ENCODE results near the gene C1QTNF1.
A peak's percentile ranks its signal among the peaks of the same experiment; 100 is the strongest.

C1QTNF1 gene

GRCh38 chr17:79008666-79009387, 15.1 kb upstream of the C1QTNF1 start:
- H3K4me3 ChIP-seq (ENCODE audit: low read depth, low read length) = peak overlapping the region; percentile 92
- H3K27me3 ChIP-seq (replicated peaks) = no peaks in the 10 kb centered on the region
- H3K27ac ChIP-seq = peak overlapping the region; percentile 66
- in situ Hi-C loops (cut with HindIII; ENCODE audit: low pct_ligation_motif_present, low sequenced_read_pairs) = no loop called here
- no peak for DNase-seq
- TF ChIP-seq, protein P1, sequence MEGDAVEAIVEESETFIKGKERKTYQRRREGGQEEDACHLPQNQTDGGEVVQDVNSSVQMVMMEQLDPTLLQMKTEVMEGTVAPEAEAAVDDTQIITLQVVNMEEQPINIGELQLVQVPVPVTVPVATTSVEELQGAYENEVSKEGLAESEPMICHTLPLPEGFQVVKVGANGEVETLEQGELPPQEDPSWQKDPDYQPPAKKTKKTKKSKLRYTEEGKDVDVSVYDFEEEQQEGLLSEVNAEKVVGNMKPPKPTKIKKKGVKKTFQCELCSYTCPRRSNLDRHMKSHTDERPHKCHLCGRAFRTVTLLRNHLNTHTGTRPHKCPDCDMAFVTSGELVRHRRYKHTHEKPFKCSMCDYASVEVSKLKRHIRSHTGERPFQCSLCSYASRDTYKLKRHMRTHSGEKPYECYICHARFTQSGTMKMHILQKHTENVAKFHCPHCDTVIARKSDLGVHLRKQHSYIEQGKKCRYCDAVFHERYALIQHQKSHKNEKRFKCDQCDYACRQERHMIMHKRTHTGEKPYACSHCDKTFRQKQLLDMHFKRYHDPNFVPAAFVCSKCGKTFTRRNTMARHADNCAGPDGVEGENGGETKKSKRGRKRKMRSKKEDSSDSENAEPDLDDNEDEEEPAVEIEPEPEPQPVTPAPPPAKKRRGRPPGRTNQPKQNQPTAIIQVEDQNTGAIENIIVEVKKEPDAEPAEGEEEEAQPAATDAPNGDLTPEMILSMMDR (IDR thresholded peaks at IDR 0.05; ENCODE audit: low read depth, low read length, missing control alignments) = no peak
- peaks cover 4% of the 10 kb centered on the region for H3K36me3 ChIP-seq (replicated peaks)

DNA sequence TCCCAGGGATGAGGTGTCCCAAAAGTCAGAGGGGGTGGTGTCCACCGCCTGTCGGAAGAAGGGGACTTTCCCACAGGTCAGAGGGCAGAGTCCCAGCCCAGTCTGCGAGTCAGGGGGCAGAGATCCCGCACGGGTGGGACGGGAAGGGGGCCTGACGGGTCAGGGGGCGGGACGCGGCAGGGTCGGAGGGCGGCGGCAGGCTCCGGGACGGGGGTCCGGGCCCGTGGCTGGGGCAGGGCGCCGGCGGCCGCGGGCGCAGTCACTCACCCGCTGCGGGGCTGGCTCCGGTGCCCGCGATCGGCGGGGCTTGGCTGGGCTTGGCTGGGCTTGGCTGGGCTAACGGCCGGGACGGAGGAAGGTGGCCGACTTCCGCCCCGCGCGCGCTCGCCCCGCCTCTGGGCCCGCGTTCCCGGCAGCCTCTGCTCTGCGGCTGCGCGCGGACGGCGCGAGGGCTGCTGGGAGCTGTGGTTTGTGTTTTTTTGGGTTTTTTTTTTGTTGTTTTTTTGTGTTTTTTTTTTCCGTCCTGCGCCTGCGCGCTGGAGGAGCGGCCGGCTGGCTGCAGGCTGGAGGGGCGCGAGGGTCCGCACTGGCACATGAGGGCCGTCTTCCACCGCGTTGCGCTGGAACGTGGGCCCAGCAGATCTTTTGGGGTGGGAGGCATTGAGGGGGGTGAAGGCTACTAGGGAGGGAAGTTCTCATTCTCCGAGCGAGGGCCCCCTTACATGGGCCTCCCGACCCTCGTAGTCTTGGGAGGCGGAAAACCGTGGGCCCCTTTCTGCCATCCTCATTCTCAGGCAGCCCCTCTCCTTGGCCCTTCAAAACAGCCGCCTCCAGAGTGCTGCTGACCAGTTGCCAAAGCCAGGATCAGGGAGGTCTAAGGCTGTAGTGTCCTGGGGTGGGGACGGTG, 14.3 kb upstream of the C1QTNF1 start, which contains the start of gene CANT1:
CANT1 (minus strand) TSS at position 368 of the 907 bp plus-strand sequence. CDS start 12,142 bp downstream, outside the sequence.
- Histone ChIP-seq H3K27me3 (replicated peaks) (no peaks in the 10 kb centered on the region), H3K4me3 (ENCODE audit: low read depth, low read length) (peak within 1 kb of the TSS; percentile 92), H3K27ac (peak within 1 kb of the TSS; percentile 66), H3K36me3 (replicated peaks) (peaks cover 4% of the 10 kb centered on the region)
- in situ Hi-C loops (cut with HindIII; ENCODE audit: low pct_ligation_motif_present, low sequenced_read_pairs) = no loop called here
- TF ChIP-seq, protein P1 (IDR thresholded peaks at IDR 0.05; ENCODE audit: low read depth, low read length, missing control alignments) = no peak
- DNase-seq = peak; percentile 41

DNA sequence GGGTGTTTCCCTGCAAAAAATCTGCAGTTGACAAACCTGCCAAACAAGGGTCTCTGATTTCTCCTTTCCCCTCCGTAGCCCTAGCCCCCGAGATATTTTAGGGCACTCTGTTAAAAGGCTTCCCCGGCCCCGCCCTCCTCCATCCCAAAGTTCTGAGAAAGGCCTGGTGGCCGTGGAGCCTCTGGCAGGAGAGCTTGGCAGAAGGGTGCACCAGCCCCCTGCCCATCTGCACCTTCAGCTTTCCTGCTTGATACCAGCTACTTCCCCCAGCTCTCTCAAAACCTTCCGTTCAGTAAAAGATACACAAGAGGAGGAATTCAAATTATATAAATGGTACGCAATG, 13.7 kb upstream of the C1QTNF1 start:
- TF ChIP-seq, protein P1 (IDR thresholded peaks at IDR 0.05; ENCODE audit: low read depth, low read length, missing control alignments) = no peak
- Histone ChIP-seq H3K36me3 (replicated peaks) (peaks cover 4% of the 10 kb centered on the region), H3K4me3 (ENCODE audit: low read depth, low read length) (peak overlapping the region; percentile 92), H3K27ac (peak overlapping the region; percentile 66), H3K27me3 (replicated peaks) (no peaks in the 10 kb centered on the region)
- in situ Hi-C loops (cut with HindIII; ENCODE audit: low pct_ligation_motif_present, low sequenced_read_pairs) = no loop called here
- no peak for DNase-seq

DNA sequence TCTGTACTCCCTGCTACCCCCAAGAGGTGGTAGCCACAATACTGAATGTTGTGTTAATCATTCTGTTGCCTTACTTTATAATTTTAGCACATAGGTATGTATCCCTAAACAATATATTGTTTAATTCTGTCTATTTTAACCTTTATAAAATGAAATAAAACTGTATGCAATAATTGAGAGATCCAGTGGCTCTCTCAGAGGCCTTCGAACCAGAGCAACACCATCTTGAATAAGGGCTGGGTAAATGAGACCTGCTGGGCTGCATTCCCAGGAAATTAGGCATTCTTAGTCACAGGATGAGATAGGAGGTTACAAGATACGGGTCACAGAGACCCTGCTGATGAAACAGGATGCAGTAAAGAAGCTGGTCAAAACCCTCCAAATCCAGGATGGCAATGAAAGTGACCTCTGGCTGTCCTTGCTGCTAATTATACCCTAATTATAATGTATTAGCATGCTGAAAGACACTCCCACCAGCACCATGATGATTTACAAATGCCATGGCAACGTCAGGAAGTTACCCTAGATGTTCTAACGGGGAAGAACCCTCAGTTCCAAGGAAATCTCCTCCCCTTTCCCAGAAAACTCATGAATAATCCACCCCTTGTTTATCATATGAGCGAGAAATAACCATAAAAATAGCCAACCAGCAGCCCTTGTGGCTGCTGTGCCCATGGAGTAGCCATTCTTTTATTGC, 12.4 kb upstream of the C1QTNF1 start:
- peaks cover 4% of the 10 kb centered on the region for H3K36me3 ChIP-seq (replicated peaks)
- peak overlapping the region; percentile 42 for H3K27ac ChIP-seq
- no peak overlapping the region for H3K4me3 ChIP-seq (ENCODE audit: low read depth, low read length)
- no peaks in the 10 kb centered on the region for H3K27me3 ChIP-seq (replicated peaks)
- peak; percentile 32 for DNase-seq
- TF ChIP-seq, protein P1 (IDR thresholded peaks at IDR 0.05; ENCODE audit: low read depth, low read length, missing control alignments) = no peak
- in situ Hi-C loops (cut with HindIII; ENCODE audit: low pct_ligation_motif_present, low sequenced_read_pairs) = no loop called here

DNA sequence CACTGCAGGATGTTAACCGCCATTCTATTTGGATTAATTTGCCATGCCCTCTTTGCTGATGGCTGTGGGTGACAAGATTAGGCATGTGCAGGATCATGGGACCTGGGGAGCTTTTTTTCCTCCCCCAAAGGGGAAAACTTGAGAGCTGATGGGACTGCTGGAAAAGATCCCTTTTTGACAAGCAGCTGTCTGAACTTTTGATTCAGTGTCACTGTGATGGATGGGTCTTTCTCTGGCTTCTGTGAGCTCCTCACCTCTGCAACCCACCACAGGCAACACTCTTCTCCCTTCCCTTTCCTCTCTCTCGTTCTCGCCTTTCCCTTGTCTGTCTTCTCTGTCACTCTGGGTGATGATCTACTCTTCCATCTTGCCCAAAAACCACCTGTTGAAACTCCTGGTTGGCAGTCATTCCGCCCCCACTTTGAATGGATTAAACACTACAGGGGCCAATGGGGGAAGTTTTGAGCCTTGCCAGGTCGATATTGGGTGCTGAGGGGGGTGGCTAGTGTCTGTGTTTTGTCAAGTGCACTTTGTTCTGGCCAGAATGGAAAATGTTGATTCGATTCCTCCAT, 11.3 kb upstream of the C1QTNF1 start:
- DNase-seq = no peak
- in situ Hi-C loops (cut with HindIII; ENCODE audit: low pct_ligation_motif_present, low sequenced_read_pairs) = no loop called here
- TF ChIP-seq, protein P1 (IDR thresholded peaks at IDR 0.05; ENCODE audit: low read depth, low read length, missing control alignments) = no peak
- H3K27ac ChIP-seq = no peak overlapping the region
- H3K4me3 ChIP-seq (ENCODE audit: low read depth, low read length) = no peak overlapping the region
- H3K27me3 ChIP-seq (replicated peaks) = no peaks in the 10 kb centered on the region
- no peaks in the 10 kb centered on the region for H3K36me3 ChIP-seq (replicated peaks)
